GM06990 (cell line): ENCODE results near the gene CCL5.

ENCODE experiments used
- DNase-seq: peaks from one replicate; pipeline ENCODE4 v3.0.0-alpha.2; 2011; ENCODE audit not compliant: insufficient read length; ENCODE audit errors: extremely low read depth
- H3K27me3 ChIP-seq: replicated peaks from 2 replicates; pipeline ENCODE4 v1.6.0; 2011; ENCODE audit warnings: low read length; ENCODE audit not compliant: control insufficient read depth, insufficient read depth
- H3K36me3 ChIP-seq: 2 replicates; pipeline ENCODE4 v1.5.1; 2011; ENCODE audit warnings: low read length; ENCODE audit not compliant: control insufficient read depth, insufficient read depth
- H3K4me3 ChIP-seq: replicated peaks from 2 replicates; pipeline ENCODE4 v1.5.1; 2011; ENCODE audit warnings: low read depth, mild to moderate bottlenecking, control low read depth, low read length
- TF ChIP-seq, protein P1 (sequence below): IDR thresholded peaks from 2 replicates; pipeline ENCODE4 v1.5.1; 2011; ENCODE audit warnings: low read length, control low read depth, mild to moderate bottlenecking, inconsistent platforms; ENCODE audit not compliant: insufficient read depth, poor library complexity, severe bottlenecking

CCL5 gene

DNA sequence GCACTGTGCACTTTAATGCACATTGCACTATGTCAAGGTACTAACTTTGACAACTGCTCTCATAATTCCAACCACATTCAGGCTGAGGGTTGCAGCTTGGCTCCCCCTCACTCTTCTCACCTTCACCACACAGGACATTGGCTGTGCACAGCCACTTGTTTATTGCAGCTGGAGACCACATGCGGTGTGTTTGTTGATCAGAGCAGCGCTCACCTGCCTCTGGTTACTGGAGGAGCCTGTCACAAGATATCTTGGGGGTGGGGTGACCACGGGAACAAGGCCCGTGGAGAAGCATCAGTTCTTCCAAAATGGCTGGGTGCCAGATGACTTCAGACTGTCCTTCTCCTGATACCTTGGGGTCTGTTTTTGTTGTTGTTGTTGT, 10.6 kb upstream of the CCL5 start:
- Histone ChIP-seq H3K27me3 (no peaks in the 10 kb centered on the region), H3K4me3 (no peak overlapping the region), H3K36me3 (no peaks in the 10 kb centered on the region)
- TF ChIP-seq, protein P1, sequence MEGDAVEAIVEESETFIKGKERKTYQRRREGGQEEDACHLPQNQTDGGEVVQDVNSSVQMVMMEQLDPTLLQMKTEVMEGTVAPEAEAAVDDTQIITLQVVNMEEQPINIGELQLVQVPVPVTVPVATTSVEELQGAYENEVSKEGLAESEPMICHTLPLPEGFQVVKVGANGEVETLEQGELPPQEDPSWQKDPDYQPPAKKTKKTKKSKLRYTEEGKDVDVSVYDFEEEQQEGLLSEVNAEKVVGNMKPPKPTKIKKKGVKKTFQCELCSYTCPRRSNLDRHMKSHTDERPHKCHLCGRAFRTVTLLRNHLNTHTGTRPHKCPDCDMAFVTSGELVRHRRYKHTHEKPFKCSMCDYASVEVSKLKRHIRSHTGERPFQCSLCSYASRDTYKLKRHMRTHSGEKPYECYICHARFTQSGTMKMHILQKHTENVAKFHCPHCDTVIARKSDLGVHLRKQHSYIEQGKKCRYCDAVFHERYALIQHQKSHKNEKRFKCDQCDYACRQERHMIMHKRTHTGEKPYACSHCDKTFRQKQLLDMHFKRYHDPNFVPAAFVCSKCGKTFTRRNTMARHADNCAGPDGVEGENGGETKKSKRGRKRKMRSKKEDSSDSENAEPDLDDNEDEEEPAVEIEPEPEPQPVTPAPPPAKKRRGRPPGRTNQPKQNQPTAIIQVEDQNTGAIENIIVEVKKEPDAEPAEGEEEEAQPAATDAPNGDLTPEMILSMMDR, result no peak
- no peak for DNase-seq

DNA sequence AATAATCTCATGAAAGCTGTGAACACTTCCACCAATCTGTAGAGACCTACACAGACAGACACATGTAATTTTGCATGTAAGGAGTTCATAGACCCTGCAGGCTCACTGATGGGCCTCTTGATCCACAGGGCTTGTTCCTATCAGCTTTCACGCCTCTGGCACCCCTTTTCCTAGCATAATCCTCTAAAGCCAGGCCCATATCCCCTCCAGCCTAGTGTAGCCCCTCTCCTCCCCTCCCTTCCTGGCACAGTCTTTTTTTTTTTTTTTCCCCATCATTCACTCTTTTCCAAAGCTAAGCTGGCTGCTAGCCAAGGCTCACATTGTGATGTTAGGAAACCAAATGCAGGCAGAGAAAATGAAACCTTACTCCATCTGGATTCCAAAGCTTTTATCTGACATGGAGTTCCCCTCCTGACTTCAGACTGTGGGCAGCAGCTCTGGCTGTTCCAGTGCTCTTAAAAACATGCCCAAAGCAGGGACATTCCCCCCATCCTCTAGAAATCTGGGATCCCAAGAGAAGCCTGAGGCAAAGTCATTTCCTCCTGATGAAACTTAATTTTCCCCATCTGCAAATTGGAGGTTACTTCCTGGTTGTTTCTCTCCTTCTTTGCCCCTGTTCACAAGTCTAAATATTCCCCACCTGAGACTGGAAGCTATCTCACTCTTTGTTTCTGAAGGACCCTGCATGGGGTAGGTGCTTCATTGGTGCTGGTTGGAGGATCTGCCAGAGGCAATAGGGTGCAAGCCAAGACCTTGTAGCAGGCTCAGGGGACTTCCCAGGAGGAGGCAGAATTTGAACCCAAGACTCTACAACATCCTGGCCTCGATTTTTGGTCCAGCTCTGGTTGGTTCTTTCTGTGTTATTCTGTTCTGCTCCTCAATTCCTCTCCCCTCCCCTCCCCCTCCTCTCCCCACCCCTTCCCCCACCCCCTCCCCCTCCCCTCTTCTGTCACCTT, 9.9 kb upstream of the CCL5 start:
- TF ChIP-seq, protein P1, result no peak
- no peaks in the 10 kb centered on the region for H3K36me3 ChIP-seq
- no peaks in the 10 kb centered on the region for H3K27me3 ChIP-seq
- no peak overlapping the region for H3K4me3 ChIP-seq
- no peak for DNase-seq

DNA sequence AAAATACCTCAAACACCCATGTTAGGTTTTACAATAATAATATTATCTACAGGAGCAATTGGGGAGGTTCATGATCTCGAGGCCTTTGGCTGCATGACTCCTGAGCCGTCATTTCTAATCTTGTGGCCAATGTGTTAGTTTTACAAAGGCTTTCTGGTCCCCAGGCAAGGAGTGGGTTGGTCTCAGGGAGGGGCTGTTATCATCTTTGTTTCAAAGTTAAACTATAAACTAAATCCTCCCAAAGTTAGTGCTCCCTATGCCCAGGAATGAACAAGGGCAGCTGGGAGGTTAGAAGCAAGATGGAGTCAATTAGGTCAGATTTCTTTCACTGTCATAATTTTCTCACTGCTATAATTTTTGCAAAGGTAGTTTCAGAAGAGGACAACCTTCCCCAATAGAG, 9.1 kb upstream of the CCL5 start:
- TF ChIP-seq, protein P1, result no peak
- H3K4me3 ChIP-seq, result no peak overlapping the region
- H3K36me3 ChIP-seq, result no peaks in the 10 kb centered on the region
- no peaks in the 10 kb centered on the region for H3K27me3 ChIP-seq
- no peak for DNase-seq

DNA sequence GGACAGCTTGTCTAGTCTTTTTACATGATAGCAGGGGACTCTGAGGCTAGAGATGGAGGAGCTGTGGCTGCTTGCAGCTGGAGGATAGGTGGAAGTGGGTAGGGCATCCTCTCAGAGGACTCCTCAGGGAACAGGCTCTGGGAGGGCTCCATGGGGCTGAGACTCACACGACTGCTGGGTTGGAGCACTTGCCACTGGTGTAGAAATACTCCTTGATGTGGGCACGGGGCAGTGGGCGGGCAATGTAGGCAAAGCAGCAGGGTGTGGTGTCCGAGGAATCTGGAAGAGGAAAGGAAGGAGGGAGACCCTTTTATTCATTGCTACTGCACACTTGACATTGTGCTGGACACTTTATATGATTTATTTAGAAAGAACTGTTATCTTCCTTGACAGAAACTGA, 1.8 kb downstream of the CCL5 start:
- H3K4me3 ChIP-seq, result no peak overlapping the region

DNA sequence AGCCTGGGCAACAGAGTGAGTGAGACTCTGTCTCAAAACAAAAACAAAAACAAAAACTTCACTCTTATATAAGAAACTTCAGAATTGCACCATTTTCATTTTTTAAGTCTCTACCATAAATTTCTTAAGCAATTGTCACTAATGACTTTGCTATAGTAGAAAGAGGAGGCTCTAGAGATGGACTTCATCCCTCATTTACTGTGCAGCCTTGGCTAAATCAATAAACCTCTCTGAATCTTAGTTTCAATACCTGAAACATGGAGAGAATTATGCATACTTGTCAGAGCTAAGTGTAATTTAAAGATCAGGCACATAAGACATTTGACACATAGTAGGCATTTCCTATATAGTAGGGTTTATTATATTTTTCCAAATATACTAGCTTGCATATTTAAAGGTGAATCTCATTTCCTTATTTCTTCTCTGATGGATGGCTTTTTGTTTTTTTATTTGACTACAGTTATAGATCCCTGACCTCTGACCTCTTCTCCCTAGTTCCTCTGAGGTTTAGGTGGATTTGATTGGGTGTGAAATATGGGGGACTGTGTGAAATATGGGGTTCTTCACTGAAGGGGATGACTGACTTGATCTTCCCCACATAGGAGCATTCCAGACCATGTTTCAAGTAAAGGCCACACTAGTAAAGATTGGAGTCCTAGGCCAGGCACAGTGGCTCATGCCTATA, 2.7 kb downstream of the CCL5 start:
- DNase-seq, result no peak
- TF ChIP-seq, protein P1, result no peak
- no peaks in the 10 kb centered on the region for H3K27me3 ChIP-seq
- H3K36me3 ChIP-seq, result no peaks in the 10 kb centered on the region
- no peak overlapping the region for H3K4me3 ChIP-seq

More for the DNA sequence above, 1.8 kb downstream of the CCL5 start:
- H3K27me3 ChIP-seq, result no peaks in the 10 kb centered on the region
- TF ChIP-seq, protein P1, result no peak
- H3K36me3 ChIP-seq, result no peaks in the 10 kb centered on the region
- no peak for DNase-seq
